ENCODE measurements around the gene PARVG.

Gene PARVG

DNA sequence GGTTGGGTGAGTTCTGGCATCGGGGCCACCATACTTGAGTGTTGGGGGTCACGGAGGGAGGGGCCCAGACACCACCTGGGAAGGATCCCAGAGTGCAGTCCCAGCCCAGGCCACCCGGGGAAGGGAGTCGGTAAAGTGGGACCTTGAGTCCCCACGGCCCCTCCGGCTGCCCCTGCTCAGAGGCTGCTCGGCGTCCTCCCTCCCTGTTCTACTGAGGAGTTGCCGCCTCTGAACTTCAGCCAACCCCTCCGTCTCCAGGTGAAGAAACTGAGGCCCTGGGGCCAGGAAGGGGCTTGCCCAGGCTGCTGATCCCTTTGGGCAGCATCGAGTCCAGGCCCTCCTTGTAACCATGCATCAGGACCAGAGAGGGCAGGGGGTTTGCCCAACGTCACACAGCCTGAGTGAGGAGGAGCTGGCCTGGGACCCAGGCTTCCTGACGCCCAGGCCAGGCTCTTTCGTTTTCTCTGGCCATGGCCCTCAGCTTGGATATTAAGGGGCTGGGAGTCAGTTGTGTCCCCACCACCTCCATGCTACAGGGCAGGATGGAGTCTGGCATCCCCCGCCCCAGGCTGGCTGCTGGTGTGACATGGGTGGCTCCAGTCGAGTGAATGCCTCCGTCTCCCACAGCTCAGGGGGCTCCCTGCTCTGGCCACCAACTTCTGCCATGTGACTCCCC is 1.3 kb downstream of the PARVG start:
- DNase-seq, result no peak

DNA sequence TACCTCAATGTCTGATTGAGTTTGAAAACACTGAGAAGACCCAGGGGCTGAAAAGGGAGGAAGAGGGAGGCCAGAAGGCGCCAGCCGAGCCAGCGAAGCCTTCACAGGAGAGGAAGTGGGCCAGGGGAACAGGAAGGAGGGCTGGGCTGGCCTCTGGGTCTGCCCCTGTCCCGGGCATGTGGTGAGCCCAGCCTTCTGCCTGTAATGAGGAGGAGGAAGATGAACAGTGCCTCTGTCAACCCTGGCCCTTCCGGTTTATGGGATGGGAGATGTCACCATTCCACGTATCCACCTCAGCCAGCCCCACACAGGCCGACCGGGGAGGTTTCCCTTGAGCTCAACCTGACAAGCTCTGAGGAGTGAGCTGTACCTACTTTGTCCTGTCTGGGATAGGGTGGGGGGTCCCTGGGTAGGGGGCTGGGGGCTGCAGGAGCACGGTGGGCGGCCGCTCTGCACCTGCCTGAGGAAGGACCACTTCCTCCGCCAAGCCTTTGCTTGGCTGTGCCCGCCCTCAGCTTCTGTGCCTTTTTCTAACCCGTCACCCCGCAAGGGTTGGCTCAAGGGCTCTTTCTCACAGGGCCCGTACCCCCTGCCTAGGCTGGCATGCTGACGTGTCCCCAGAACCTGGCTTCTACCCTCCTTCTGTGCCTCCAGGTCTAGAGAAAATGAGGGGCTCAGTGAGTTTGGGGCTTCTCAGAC is 2.0 kb downstream of the PARVG start:
- no peak for DNase-seq

DNA sequence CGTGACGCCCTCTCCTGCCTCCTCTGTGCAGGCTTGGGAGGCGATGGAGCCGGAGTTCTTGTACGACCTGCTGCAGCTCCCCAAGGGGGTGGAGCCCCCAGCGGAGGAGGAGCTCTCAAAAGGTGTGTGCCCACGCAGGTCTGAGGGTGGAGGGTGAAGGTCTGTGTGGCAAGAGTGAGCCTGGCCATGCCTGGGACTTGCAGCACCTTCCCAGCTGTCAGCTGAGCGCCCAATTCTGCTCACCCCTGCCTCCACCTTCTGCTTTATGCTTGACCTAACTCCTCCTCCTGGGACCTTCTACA is 2.5 kb downstream of the PARVG start:
- no peak for DNase-seq

DNA sequence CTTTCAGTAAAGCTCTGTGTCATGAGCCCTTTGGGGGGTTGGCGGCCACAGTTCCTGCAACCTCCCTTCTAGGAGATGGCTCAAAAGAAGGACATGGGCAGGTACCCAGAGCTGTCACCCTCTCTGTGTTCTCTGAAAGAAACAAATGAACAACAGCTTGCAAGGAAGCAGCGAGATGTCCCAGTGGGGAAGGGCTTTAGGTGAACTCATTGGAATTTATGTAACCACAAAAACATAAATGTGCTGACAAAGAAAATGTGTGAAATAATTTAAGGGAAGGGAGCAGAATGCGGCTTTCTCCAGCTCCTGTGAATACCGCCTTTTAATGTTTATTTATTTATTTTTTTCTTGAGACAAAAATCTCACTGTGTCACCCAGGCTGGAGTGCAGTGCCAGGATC is 3.3 kb downstream of the PARVG start:
- no peak for DNase-seq

DNA sequence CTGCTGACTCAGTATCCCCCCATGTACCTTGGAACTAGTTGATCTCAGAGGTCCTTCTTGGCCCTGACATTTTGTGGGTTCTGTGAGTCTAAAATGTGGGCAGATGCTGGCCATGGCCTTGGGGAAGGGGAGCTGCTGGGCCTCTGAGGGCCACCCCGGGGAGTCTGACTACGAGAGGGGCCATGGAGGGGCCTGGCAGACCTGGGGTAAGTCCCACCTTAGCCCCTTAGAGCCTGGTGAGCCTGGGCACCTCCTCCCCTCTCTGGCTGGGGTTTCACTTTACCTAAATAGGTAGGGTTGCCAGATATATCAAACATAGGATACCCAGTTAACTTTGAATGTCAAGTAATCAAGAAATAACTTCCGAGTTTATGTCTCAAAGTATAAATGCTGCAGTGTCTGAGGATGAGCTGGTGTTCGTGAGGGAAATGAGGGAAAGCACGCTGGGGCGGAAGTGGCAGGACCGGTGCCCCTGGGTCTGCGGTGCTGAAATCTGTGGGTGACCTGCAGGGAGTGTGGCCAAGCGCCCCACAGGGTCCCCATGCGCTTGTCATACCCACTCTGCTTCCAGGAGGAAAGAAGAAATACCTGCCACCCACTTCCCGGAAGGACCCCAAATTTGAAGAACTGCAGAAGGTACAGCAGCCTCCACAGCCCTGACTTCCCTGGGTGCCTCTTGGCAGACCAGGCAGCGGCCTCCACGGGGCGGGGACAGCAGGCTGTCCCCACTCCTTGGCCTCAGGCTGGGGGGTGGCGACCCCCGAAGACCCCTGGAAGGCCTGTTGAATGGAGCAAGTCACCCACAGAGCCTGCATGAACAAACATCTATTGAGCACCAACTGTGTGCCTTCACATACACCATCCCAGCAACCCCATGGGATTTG is 4.8 kb downstream of the PARVG start:
- no peak for DNase-seq

DNA sequence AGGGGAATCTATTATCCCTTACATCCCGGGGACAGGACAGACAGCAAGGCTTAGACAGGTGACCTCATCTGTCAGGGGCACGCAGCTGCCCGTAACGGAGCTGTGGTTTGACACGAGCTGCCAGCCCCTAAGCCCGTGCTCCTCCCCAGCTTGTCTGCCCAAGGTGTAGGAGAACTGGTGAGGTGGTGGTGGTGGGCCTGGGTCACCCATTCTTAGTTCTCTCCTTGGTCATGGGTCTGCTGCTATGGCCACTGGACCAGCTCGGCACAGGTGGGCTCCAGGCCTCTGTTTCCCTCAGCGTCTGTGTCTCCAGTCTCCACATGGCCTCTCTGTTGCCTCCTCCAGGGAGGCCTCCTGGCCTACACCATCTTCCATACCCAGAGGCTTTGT is 5.4 kb downstream of the PARVG start:
- no peak for DNase-seq

DNA sequence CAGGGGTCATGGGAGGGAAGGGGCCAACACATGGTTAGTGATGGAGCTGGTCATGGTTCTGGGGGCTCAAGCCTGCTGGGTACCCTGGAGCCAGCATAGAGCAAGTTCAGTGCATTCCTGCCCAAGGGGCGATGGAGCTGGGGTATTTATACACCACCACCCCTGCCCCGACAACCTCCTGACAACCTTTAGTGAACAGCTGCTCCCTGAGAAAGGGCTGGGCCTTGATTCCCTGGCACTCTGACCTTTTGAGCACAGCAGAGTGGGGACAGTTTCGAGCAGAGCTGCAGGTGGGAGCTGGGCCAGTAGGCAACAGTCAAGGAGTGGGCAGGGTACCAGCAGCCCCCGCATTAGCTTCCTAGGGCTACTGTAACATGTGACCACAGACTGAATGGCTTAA is 6.0 kb downstream of the PARVG start:
- no peak for DNase-seq

DNA sequence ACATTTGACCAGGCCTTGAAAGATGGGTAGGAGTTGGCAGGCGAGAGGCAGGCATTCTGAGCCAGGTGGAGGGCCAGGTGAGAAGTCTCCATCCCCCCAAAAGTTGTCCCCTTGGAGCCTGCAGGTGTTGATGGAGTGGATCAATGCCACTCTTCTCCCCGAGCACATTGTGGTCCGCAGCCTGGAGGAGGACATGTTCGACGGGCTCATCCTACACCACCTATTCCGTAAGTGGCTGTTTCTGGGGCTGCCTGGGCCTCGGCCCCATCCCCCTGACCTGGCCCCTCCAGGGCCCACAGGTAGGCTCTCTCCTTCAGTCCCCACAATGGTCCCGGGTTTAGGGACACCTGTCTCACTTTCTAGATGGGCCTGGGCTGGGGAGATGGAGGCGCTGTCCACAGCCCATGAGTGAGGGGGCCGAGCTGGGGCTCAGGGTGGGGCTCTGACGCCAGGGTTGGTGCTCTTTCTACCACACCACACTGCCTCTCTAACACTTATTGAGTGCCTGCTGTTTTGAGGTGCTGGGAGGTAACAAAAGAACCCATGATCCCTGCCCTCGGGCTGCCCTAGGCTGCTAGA is 7.0 kb downstream of the PARVG start:
- no peak for DNase-seq

DNA sequence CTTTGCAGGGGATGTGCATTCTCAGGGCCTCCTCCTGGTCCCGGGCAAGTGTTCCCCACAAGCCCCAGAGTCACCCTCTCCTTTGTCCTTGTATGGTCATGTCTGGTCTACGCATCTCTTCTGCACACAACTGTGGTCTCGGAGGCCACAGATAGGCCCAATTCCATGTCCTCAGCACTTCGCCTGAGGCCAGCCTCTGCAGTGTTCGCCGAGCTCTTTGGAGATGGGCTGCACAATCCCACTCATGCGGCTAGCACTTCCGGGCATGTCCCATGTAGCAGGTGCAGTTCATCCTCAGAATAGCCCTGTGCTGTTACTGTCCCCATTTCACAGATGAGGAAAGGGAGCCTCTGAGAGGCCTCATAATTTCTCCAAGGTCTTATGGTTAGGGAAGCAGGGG is 7.6 kb downstream of the PARVG start:
- DNase-seq, result no peak

DNA sequence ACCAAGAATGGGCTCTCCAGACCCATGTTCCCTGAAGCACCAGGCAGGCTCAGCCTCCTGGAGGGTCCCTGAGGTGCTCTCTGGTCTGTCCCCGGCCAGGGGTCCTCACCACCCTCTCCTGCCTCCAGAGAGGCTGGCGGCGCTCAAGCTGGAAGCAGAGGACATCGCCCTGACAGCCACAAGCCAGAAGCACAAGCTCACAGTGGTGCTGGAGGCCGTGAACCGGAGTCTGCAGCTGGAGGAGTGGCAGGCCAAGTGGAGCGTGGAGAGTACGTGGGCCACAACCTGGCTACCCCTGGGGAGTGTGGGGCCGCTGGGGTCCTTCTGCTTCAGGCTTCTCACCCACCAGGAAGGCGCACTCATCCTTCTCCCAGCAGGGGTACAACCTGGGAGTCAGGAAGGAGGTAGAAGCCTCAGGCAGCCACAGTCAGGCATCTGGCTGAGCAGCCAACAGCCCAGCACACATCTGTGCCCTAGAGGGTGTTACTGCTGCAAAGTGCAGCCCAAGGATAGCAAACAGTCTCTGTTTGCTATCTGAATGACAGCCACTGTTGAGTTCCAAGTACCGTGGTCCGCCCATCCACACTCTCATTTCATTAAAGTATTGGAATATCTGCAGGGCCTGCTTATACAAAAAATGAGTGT is 8.4 kb downstream of the PARVG start:
- DNase-seq, result no peak

DNA sequence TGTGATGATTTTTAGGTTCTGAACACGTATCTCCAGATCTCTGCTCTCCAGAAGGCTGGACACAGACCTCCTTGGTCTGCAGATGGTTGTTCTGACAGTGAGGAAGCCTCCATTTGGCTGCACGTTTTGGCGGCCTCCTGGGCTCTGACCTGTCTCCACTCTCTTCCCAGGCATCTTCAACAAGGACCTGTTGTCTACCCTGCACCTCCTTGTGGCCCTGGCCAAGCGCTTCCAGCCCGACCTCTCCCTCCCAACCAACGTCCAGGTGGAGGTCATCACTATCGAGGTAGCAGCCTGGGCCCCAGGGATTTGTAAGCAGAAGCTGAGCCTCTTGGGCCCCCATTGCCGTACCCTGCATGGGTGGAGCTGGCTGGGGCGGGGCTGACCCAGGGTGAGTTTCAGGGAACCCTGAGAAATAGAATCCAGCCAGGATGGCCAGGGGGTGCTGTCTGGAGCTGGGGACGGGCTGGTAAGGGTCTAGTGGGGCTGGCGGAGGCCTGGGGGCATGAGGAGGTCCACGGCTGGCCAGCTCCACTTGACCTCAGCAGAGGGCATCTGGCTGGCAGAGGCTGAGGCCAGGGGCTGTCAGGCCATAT is 9.8 kb downstream of the PARVG start:
- DNase-seq, result no peak

DNA sequence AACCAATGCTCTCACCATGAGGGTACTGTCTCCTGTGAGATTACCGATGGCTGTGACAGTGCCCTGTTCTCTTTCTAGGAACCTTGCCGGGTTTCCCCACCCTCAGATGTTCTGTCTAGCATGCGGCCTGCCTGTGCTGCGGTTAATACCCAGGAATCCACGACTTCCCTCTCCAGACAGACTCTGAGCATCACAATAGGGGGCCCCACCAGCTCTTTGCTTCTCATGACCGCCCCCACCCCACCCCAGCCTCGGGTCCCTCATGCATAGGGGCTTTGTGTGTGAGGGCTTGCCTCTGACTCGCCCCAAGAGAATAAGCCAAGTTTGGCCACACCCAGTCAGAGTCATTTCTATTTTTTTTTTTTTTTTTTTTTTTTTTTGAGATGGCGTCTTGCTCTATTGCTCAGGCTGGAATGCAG is 10.3 kb downstream of the PARVG start:
- DNase-seq, result no peak

DNA sequence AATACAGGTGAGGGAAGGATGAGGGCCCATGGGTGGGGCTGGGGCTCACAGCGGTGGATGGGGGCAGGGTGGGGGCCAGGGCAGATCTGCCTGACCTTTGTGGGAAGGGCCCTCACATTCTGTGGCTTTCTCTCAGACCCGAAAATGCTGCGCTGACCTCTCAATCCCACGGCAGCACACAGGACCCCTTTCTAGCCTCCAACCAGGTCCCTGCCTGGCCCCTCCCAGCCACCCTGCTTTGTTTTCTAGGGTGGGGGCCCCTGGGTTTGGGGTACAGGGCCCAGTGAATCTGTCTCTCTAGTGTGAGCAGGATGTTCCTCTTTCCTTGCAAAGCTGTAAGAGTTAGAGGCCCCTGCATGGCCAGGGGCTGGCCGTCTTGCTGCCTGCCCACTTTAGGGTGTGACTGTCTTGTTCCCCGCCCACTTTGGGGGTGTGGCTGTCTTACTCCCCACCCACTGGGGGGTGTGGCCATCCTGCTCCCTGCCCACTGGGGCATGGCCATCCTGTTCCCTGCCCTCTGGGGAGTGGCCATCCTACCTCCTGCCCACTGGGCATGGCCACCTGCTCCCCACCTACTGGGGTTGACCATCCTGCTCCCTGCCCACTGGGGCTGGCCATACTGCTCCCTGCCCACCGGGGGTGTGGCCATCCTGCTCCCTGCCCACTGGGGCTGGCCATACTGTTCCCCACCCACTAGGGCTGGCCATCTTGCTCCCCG is 11.5 kb downstream of the PARVG start:
- no peak for DNase-seq

DNA sequence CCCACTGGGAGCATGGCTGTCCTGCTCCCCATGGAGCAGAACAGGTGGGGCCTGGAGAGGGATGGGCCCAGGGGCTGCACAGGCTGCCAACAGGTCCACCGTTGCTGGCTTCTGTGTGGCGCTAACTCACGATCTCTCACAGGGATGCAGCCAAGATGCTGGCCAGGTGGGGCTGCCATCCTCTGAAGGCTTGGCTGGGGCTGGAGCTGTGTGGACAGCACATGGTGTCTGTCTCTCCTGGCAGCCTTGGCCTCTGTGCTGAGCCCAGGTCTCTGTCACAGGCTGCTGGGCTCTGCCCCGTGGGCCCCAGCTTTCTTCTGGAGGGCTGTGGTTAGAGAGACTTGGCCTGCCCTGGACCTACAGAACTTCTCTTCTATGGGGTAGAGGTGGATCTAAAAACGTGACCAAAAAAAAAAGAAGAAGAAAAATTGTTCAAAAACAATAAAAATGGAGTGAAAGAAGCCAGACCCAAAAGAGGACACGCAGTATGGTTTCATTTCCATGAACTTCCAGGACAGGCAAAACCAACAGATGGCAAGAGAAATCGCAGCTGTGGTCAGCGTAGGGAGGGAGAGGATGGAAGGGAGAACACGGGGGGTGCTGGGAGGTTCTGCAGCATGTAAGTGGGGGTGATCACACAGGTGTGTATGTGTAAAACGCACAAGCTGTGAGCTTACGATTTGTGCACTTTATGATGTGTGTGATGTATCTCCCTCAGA is 12.2 kb downstream of the PARVG start:
- no peak for DNase-seq

DNA sequence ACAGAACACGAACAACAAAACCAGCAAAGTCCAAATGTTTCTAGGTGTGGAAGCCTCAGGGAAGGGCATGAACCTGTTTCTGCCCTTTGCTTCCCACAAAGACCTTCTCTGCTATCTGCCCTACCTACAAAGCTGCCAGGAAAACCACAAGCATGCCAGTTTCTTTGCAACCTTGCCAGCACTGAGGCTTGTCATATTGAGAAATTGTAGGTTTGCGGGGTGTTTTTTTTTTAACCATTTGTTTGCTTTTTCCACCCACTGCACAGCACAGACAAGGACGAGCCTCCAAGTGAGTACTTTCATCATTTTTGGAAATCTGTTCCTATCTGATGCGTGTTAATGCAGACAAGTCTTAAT is 12.8 kb downstream of the PARVG start:
- DNase-seq, result no peak

DNA sequence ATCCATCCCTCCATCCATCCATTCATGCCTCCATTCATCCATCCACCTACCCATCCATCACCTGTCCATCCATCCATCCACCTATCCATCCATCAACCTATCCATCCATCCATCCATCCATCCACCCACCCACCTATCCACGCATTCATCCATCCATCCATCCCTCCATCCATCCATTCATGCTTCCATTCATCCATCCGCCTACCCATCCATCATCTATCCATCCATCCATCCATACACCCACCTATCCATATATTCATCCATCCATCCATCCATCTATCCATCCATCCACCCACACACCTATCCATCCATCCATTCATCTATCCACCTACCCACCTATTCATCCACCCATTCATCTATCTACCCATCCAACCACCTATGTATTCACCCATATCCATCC is 13.8 kb downstream of the PARVG start:
- no peak for DNase-seq

DNA sequence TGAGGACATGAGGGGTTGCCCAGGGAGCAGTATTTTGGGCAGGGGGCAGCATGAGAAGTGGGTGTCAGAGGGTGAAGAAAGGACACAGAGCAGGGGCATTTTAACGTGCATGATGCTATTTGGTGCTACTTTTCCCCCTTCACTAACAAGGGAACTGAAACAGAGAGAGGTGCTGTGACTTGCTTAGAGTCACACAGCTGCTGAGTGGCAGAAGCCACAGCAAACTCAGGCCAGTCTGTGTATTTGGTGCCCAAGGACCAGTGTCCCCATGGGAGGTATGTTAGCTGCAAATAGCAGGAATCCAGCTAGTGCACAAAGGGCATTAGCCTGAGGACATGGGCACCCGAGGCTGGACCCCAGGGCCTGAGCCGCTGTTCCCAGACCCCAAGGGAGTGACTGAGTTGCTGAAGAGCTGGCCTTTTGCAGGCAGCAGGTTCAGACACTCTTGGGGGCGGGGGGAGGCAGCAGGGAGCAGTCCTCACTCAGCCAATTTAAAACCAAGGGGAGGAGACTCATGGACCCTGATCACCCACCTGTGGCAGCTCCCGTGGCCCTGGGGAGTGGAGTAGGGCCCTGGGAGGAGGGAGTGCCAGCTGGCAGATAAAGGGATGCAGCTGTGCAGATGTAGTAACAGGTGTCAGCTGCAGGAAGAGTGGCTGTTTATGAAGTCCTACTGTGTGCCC is 14.6 kb downstream of the PARVG start:
- DNase-seq, result no peak

DNA sequence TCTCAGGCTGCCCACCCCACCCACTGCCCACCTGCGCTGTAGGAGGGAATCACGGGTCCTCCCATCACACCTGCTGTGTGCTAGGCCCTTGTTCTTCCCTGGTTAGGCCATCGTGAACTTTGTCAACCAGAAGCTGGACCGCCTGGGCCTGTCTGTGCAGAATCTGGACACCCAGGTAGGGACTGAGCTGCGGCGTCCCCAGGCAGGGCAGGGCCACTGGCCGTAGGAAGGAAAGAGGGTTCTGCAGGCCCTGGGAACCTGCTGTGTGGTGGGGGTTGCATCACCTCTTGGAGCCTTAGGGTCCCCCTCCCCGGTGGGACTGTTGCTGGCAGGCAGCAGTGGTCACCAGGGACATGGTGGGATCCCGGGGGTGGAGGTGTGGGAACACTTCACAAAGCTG is 15.5 kb downstream of the PARVG start:
- DNase-seq, result no peak

DNA sequence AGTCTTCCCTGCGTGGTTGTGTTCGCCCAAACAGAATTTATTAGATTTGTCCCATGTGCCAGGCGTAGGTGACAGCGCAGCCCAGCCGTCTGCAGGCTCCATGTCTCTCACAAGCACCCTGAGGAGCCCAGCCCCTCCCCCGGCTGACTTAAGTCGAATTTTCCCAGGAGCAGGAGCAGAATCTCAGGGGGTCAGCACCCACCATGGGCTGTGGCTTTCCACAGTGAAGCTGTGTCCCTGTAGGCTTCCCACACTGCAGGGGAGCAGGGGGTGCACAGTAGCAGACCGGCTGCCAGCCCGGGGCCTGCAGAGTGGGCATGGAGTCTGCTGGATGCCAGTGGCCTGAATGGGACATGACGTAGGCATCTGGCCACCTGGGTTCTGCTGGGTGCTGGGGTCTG is 16.0 kb downstream of the PARVG start:
- DNase-seq, result no peak

DNA sequence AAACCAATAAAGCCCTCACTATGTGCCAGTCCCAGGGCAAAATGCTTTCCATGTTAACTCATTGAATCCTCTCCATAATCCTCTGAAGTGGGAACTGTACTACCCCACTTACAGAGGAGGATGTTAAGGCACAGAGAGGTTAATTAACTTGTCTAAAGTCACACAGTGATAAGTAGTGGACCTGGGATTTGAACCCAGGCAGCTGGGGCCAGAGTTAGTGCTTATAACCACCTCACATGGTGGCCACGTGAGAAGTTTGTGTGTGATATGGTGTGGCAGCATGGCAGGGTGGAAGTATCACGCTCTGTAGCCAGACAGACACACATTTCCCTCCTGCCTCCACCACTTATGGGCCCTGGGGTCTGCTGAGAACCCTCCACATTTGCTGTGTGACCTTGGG is 16.5 kb downstream of the PARVG start:
- DNase-seq, result no peak

DNA sequence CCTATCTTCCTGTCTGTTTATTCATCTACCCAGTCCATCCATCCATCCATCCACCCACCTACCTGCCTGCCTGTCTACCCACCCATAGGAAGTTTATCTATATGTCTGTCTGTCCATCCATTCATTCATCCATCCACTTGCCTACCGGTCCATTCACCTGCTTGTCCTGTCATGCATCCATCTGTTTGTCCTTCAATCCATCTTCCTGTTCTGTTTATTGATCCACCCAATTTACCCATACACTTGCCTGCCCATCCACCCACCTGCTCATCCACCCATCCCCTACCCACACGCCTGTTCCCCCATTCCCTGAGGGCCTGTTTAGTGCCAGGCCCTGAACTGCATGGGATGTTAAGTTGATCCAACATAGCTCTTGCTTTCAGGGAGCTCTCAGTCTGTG is 18.4 kb downstream of the PARVG start:
- no peak for DNase-seq
